GM21825 (cell line): ENCODE results near the gene CYTH2.
"Not testable (repeated sequence)": the region's sequence is repeated elsewhere in the genome, so short reads cannot be mapped to it uniquely, and the experiment has no call there.

Source experiments
- ATAC-seq: cut with Tn5 transposase; IDR thresholded peaks from one replicate; pipeline ENCODE4 v1.9.1; 2021; ENCODE audit warnings: mild to moderate bottlenecking, moderate library complexity; ENCODE audit not compliant: unreplicated experiment

CYTH2 gene

DNA sequence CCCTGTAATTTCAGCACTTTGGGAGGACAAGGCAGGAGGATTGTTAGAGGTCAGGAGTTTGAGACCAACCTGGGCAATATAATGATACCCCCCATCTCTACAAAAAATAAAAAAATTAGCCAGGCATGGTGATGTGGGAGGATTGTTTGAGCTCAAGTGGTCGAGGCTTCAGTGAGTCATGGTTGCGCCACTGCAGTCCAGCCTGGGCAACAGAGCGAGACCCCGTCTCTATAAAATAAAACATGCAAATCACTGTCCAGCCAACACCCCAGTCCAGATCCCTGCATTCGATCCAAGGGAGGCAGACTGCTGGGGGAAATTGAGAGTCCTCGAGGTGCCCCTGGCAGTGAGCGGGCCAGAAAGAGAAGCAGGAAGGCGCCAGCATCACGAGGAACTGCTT lies 7.0 kb downstream of the CYTH2 start:
- no peak for ATAC-seq

DNA sequence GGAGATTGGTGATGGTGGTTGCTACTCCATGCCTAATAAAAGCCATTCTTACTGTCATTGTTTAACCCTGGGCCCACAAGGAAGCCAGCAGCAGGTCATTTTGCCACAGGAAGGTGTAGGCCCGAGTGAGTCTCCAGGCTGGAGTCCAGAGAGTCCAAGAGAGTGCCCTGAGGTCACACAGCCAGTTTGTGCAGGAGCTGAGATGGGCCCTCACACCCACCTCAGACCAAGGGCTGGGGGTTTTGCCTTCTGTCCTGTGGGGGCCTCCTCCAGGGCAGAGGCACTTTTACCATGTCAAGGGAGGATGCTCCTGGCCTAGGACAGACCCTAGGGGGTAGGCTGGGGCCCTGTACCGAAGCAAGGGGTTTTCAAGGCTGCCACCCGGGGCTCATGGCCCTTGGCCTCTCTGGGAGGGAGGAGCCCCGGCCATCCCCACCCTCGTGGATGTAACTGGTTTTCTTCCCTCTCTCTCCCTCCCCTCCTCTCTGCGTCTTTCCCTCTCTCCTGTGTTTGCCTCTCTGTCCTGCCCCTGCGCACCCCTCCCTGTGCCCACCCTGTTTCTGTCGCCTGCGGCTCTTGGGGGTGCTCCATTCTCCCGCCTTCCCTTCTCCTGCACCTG lies 8.0 kb downstream of the CYTH2 start:
- no peak for ATAC-seq

DNA sequence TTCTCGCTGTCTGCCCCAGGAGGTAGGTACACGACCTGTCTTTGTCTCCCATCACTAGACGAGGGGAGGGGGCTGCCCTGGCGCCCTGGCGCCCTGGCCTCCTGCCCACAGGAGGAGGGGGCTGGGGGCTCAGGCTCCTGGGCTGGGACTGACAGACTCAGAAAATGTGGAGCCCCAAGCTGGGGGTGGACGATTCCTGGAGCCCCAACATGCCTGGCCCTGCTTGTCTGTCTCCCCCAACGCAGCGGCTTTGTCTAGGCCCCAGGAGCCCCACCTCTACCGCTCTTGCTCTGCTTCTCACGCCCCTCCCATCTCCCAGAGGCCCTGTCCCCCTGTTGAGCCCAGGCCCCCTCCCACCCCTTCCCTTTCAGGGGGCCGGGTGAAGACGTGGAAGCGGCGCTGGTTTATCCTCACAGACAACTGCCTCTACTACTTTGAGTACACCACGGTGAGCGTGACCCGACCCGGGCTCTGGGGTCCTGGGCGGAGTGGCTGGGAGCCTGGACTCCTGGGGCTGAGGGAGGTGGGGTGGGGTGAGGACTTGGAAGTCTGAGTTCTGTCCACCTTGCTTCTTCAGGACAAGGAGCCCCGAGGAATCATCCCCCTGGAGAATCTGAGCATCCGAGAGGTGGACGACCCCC lies 8.6 kb downstream of the CYTH2 start:
- ATAC-seq = no peak

DNA sequence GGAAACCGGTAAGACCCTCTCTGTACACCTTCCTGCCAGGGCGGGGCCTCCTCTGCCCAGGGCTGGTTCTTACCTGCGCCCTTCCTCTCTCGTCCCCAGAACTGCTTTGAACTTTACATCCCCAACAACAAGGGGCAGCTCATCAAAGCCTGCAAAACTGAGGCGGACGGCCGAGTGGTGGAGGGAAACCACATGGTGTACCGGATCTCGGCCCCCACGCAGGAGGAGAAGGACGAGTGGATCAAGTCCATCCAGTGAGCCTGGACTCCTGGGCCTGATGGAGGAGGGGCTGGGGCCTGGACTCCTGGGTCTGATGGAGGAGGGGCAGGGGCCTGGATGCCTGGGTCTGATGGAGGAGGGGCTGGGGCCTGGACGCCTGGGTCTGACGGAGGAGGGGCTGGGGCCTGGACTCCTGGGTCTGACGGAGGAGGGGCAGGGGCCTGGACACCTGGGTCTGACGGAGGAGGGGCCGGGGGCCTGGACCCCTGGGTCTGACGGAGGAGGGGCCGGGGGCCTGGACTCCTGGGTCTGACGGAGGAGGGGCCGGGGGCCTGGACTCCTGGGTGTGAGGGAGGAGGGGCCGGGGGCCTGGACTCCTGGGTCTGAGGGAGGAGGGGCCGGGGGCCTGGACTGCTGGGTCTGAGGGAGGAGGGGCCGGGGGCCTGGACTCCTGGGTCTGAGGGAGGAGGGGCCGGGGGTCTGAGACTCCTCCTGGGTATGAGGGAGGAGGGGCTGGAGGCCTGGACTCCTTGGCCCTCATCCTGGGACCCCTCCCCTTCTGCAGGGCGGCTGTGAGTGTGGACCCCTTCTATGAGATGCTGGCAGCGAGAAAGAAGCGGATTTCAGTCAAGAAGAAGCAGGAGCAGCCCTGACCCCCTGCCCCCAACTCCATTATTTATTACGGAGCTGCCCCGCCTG lies 9.4 kb downstream of the CYTH2 start:
- ATAC-seq = no peak

DNA sequence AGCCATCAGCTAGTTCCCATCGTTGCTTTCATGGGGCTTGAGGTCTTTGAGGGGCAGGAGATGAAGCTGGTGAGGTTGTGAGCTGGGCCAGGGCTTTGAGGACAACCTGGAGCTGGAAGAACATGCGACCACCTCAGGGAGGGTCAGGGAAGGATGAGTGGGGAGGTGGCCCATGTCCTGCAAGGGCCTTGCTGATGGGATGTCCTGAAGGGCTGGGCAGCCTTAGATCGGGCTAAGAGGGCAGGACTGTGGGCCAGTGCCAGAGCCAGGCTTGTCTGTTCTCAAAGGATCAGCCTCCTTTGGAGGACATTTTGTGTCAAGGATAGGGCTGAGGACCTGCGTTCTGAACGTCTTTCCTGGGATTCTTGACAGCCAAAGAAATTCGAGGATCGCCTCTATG lies 10.5 kb downstream of the CYTH2 start:
- no peak for ATAC-seq

DNA sequence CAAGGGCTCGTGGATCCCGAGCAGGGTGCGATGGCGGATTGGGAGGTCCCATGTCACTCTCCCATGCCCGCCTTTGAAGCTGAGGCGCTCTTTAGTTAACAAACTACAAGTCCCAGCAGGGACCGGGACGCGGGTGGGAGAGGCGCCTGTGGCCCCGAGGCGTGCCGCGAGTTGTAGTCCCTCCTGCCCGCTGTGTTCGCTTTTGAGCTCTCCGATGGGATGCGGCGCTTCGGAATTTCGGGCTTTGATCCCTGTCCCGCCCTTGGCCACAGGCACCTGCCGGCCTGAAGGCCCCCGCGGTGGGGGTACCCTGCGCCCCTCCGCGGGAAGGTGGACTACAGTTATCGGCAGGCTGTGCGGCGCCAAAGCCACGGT lies 11.0 kb downstream of the CYTH2 start:
- no peak for ATAC-seq

DNA sequence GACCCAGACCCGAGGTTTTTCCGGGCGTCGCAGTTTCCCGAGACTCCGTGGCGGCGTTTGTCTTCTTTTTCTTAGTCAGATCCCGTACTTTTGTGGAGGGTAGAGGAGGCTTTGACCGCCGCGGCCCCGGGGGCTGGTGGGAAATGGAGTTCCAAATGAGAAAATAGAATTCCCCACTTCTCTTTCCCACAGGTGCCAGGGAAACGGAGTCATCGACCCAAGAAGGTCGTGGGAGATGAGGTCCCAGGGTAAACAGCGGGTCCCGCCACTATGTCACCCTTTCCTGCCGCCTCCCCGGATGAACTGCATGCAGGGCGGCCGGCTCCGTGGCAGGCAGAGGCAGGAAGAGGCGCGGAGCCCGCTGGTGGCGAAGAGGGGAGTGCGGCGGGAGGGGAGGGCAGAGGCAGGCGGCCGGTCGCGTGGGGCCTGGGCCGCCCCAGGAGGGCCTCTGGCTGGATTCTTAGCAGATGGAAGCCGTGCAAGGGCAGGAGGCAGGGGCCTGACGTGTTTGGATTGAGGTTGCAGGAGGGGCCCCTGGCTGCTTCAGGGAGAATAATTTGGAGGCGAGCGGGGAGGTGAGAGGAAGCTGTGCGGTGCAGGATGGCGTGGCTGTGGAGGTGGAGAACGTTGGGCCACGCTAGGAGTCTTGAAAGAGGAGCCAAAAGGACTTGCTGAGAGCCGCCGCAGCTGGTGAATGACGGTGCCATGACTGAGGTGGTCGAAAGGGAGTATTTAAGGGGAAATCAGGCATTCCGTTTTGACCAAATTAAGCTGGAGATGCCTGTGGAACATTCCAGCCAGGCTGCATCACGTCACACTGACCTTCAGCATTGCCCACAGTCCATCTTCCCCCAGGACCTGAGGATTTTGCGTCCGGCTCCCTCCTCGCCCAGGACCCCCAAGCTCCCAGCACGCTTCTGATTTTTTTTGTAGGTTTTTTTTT lies 11.7 kb downstream of the CYTH2 start:
- ATAC-seq = no peak

DNA sequence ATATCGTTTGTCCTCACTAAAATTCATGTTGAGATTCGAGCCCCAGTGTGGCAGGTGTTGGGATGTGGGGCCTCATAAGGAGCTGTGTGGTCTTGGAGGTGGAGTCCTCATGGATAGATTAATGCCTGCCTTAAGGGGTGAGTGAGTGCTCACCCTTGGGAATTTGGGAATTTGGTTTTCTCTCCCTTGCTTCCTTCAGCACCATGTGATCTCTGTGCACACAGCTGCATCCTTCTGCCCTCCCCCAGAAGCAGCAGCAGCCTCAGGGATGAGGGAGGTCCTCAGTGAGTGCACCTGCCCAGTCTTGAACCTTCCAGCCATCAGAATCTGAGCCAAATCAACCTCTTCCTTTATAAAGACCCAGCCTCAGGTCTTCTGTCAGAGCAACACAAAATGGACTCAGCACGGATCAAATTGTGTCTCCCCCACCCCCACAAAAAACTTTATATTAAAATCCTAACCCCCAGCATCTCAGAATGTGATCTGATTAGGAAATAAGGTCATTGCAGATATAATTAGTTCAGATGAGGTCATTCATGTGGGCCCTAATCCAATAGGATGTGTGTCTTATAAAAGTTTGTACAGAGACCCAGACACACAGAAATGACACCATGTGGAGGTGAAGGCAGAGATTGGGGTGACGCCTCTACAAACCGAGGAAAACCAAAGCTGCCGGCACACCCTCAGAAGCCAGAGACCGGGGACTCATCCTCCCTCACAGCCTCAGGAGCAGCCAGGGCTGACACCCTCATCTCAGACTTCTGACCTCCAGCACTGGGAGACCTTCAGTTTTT lies 12.9 kb downstream of the CYTH2 start:
- no peak for ATAC-seq

DNA sequence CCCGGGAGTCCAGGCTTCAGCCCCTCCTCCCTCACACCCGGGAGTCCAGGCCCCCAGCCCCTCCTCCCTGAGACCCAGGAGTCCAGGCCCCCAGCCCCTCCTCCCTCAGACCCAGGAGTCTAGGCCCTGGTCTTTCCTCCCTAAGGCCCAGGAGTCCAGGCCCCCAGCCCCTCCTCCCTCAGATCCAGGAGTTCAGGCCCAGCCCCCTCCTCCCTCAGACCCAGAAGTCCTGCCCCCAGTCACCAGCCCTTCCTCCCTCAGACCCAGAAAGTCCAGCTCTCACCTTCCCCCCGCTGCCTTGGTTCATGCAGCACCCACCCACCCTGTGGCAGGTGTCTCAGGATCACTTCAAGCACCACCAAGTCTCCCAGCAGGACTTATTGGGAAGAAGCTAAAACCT lies 14.1 kb downstream of the CYTH2 start:
- no peak for ATAC-seq

DNA sequence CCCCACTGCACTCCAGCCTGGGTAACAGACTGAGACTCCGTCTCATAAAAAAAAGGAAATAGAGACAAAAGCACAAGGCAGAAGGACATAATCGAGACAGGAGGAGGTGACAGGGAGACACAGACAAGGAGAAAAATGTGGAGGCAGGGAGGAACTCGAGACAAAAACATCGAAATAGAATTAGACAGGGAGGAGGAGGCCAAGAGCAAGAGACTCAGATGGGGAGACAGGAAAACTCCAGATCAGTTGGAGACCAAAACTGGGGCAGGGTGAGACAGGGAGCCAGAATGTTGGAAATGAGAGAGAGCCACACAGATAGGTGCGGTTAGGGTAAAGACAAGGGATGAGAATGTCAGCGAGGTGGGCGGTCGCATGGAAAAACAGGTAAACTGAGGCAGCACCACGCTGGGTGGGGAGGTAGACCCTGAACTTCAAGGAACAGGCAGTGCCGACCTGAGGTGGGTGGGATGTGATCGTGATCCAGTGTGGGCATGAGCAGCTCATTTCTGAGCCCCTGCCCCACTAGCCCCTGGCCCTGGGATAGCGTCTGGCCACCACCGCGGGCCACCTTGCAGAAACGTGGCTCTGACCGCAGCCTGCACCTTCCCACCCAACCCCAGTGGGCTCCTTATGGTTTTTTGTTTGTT lies 15.2 kb downstream of the CYTH2 start:
- ATAC-seq = no peak

DNA sequence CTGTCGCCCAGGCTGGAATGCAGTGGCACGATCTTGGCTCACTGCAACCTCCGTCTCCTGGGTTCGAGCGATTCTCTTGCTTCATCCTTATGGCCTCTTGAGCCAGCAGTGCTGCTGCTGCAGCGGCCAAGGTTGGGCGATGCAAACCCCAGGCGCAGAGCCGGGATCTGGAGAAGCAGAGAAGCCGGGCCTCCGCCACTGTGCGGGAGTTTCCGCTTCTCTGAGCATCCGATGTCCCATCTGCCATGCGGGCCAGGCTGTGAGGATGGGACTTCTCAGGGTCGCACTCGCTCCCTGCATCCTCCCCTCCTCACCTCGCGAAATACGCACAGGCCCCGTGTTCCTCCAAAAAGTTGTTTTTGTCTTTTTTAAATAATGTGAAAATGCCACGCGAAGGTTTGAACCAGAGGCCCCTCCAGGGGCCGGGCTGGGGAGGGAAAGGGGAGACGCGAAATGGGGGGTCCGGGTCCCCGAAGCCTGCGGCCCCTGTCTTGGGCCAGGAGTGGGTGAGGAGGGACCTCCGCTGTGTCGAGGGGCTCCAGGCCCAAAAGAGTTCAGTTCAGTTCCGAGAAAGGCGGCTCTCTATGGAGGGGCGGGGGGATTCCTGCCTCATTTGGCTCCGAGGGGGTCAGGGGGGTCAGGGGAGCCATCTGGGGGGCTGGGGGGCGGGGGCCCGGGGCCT lies 15.9 kb downstream of the CYTH2 start:
- ATAC-seq = no peak

DNA sequence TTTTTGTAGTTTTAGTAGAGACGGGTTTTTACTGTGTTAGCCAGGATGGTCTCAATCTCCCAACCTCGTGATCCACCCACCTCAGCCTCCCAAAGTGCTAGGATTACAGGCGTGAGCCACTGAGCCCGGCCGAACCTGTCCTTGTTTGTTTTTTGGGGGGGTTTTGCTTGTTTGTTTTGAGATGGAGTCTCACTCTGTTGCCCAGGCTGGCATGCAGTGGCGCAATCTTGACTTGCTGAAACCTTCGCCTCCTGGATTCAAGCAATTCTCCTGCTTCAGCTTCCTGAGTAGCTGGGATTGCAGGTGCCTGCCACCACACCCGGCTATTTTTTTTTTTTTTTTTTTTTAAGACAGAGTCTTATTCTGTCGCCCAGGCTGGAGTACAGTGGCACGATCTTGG lies 17.5 kb downstream of the CYTH2 start:
- ATAC-seq = not testable (repeated sequence)

DNA sequence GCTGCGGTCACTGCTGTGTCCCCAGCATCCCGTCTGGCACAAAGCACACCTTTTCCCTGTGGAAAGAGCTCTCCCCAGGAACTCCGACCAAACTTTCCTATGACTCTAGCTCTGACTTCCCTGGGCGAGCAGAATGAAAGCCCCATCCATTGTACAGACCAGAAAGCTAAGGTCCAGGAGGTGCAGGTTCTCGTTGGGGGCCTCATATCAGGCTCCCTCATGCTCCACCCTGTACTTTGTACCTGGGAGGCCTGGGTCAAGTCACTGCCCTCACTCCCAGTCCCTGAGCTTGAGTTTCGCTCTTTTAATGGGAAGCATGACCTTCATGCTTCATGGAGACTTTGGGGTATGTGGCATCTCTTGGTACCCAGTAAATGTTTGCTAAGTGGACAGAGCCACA lies 18.4 kb downstream of the CYTH2 start:
- ATAC-seq = no peak

DNA sequence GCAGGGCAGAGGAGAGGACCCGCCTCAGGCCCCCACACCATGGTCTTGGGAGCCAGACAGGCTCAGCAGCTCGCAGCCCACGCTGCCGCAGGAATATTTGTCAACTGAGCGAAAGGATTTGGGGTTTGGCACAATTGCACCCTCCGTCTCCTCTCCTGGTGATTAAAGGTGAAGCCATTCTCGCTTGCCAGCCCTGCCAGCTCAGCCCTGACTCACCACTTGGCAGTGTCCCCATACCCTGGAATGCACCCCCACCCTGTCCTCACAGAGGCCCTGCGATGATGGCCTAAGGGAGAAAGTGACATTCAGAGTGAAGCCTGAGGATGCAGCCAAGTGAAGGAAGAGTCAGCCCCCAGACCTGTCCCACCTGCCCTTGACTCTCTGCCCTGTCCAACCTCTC lies 18.8 kb downstream of the CYTH2 start:
- ATAC-seq = no peak

DNA sequence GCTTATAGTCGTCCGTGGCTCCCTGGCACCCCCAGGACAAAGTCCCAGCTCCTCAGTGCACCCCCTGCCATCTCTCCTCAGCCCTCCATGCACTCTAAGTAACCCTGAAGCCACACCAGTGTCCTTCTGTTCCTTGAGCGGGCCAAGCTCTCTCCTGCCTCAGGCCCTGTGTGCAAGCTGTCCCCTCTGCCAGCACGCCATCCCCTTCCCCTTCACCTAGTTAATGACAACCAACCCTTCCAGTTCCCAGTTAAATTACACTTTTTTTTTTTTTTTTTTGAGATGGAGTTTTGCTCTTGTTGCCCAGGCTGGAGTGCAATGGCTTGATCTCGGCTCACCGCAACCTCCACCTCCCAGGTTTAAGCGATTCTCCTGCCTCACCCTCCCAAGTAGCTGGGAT lies 19.3 kb downstream of the CYTH2 start:
- ATAC-seq = not testable (repeated sequence)

DNA sequence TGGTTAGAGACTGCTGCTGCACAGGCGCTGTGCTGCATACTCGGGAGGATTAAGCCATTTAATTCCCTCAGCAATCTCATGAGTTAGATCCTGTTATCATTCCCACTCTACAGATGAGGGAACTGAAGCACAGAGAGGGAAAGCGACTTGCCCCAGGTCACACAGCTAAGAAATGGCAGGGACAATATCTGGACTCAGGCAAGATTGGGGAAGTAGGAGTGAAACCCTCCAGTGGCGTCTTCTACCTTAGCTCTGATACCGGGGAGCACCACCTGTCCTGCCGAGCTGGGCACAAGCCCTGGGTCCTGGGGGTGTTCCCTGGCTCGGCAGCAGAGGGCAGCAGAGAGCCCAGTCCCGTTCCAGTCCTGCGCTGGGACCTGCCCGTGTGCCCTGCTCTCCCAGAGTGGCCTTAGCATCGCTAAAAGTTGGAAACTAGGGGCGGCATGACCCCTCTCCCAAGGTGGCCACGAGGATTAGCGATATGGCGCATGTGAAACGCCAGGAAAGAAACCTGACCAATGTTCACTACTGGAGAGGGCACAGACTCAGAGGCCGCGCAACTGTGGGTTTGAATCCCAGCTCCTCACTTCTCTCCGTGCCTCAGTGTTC lies 20.5 kb downstream of the CYTH2 start:
- ATAC-seq = peak; percentile 36

DNA sequence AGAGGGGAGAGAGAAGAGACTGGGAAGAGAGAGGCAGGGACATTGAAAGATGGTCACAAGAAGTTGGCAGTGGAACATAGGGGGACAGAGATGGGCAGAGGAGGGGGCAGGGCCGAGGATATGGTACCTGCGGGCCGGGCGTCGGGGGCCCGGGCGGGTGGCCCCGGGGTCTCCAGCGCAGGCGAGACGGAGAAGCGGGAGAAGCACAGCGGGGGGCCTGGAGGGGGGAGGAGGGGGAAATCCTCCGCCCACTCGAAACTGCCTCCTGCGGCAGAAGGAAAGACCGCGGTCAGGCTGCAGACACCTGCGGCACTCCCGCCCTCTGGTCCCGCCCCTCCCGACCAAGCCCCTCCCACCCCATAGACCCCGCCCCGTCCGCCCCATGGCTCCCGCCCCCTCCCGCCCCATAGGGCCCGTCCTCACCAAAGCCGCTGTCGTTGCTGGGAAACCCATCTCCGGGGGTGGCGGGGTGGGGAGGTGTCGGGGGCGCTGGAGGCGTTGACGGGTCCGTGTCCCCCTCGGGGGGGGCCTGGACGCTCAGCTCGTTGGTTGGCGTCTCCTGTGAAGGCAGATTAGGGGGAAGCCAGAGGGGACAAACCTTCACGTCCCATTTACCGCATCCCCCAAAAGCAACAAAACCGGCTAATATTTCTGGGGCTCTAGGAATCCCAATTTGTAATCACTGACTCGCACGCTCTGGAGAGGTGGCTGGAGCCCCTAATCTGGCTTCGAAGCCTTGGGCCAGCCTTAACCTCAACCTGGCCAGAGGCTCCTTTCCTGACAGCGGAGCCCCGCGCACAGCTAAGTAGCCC lies 22.0 kb downstream of the CYTH2 start:
- no peak for ATAC-seq

DNA sequence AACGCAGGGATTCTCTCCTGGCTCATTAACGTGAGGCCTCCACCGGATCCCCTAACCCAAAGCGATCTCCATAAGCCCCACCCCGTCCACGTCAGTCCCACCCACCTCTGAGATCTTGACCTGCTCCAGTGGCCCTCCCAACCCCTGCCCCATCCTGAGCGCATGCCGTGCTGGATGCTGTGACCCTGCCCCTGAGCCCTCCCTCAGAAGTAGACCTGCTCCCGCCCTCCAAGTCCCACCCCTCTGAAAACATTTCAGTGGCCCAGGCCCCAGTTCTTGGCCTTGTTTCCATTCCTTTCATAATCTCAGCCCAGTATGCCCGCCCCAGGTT lies 22.6 kb downstream of the CYTH2 start:
- no peak for ATAC-seq
